Stimulated activated CD4-positive, alpha-beta T cell treated with anti-CD3 and anti-CD28 coated beads, Interleukin-1b, Interleukin-23, amount 100 ng/mL, for 4 hours (primary cell): Measurements from ENCODE around the gene RASSF7.

Experiments
- DNase-seq, 2 donors: peaks; one replicate each; pipeline ENCODE4 v3.0.0-alpha.2; 2020; ENCODE audit warnings: low read depth in 2 of 2

RASSF7 gene

DNA sequence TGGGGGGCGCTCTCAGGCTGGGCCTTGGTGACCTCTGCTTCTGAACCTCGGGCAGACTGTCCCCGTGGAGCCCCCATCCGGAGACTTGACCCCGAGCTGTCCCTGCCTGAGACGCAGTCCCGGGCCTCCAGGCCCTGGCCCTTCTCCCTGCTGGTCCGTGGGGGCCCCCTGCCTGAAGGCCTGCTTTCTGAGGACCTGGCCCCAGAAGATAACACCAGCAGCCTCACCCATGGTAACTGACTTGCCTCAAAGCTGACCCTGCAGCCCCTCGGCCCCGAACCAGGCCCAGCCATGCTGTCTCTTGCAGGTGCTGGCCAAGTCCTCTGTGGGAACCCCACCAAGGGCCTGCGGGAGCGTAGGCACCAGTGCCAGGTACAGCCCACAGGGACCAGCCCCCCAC, 9.2 kb upstream of the RASSF7 start:
- DNase-seq, result no peak

DNA sequence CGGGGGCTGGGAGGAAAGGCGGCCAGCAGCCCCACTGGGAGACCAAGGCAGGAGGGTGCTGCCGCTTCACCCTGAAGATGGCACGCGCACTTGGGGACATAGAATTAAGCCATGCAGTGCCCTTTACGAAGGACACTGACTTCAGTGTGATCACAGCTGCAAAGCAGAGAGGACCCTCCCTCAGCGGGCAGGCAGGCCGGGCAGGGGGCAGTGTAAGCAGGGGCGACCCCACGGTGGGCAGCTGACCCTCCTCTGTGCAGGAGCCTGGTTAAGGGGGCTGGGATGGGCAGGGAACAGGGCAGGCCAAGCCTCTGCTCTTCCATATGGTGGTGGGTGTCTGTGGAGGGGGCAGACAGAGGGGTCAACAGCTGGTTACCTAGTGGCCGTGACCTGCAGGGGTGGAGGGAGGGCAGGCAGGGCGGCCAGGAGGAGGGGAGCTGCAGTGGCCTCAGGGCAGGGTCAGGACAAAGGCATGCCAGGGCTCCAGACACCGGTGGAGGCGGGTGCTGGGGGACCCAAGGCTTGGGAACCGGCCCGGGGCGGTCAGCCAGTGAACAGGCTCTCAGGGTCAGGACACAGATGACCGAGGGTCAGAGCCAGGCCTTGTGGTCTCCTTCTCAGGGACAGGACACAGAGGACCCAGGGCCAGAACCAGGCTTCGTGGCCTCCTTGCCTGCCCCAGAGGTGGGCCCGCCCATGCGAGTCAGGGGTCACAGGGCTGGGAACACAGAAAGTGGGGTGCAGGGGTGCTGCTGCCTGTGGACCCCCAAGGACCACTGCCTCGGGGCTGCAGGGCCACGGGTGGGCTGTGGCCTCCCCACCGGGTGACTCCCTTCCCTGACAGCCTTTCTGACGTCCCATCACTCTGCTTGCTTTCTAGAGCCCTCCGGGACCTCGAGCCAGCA, 7.4 kb upstream of the RASSF7 start:
- no peak for DNase-seq

DNA sequence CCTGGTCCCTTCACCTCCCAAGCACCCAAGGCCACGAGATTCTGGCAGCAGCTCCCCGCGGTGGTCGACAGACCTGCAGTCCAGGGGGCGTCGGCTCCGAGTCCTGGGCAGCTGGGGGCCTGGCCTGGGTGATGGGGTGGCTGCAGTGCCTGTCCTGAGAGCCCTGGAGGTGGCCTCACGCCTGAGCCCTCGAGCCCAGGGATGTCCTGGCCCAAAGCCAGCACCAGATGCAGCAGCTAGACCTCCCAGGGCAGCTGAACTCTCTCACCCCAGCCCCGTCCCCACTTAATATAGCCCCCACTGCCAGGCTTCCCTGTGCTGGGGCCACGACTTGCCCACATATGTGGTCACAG, 6.8 kb upstream of the RASSF7 start:
- no peak for DNase-seq

GRCh38 chr11:554428-555226, 6.1 kb upstream of the RASSF7 start:
- peak; percentile 76 to 80 for DNase-seq

- no peak for DNase-seq
These were observed 5.5 kb upstream of the RASSF7 start for GRCh38 chr11:555227-555779.

DNA sequence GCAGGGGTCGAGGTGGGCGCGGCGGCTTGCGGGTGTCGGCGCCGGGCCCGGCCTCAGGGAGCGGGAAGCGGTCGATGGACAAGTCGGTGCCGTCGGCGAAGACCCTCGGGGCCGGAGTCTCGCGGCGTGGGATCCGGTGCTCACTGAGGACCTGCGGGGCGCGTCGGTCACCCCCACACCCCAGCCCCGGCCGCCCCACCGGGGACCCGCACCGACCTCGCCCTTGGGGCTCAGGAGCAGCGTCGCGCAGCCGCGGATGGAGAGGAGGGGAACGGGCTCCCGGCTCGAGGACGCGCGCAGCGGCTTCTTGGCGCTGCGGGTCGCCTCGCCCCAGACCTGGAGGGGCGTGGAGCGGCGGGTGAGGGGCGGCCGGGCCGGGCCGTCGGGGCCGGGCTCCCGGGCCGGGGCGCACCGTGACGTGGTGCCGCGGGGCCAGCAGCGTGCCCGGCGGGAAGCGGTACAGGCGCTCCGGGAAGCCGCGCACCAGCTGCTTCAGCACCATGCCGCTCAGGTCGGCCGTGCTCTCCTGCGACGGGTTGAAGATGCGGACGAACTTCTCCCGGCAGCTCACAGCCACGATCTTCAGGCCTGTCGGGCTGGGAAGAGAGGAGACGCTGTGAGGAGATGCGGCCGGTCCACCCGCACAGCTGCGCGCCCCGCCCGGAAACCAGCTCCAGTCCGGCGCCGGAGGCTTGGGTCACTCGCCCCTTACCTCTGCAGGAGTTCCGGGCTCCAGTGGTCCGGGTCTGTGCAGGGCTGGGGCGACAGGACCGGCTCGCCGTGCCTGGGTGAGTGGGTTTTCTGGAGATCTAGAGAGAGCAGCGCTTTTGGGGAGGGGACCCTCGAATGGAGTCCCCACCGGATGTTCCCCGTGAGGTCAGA, 4.7 kb upstream of the RASSF7 start:
- no peak for DNase-seq

DNA sequence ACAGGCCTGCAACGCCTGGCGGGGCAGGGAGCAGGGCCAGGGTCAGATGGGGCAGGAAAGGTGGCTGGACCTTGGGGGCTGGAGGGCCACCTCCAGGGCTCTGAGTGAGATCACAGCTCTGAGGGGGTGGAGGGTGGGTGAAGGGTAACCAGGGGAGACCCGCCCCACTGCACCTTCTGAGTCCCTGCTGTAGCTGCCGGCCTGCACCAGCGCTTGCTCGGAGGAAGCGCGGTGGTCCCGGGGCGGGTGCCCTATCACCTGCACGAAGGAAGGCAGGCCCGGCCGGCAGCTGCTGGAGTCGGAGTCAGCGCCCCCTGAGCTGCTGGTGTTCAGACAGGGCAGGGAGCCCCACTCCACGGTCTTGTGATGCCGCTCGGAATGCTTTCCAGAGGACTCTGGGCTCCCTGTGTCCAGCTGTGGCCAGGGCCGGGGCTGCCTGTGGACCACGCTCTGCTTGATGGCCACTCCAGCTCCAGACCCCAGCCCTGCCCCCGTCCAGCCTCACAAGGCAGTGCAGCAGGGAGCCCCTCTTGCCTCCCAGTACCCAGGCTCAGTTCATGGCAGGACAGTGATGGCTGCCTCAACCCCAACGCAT, 4.0 kb upstream of the RASSF7 start:
- DNase-seq, result no peak

DNA sequence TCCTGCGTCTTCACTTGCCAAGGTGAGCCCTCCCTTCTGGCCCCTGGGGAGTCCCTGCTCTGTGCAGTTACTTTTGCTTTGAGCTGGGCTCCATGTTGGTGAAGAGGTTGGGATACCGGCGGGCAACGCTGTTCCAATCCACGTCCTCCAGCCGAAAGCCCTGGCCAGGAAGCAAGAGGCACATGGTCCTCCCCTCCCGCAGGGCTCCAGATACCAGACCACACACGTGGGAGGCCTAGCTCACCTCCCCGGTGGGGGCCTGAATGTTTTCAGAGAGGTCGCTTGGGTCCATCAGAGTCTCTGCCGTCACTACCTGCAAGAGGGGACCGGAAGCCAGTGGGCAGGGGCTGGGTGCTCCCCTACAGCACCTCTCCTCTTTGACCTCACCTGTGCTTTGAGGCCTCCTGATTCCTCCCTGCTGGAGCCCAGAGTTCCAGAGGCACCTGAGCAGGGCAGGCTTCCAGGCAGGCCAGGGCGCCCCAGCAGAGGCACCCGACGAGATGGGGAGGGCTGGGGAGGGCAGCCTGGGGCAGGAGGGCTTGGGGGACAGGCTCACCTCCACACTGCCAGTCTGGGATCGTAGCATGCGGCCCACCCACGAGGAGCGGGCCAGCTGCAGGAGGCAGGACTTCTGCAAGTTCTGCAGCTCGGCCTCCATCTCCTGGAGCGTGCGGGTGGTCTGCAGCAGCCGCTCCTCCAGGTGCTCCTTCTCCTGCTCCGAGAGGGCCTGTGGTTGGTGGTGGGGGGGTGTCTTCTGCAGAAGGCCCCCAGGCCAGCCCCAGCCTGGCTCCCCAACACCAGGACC, 3.2 kb upstream of the RASSF7 start:
- DNase-seq, result no peak

DNA sequence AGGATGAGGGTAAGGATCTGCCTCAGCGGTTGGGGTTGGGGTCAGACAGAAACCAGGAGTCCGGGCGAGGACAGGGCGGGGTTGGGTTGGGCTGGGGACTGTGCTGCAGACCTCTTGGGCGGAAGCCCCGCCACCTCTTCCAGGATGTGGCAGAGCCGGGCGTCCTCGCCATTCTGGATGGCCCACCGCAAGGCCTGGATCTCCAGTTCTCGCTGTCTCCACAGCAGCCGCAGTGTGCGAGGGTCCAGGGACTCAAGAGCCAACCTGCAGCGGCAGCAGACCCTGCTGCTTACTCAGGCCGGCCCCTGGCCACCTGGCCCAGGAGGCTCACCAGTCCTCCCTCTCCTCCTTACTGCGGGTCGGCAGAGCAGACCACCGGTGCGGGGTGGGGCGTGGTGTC, 2.3 kb upstream of the RASSF7 start:
- DNase-seq, result no peak

DNA sequence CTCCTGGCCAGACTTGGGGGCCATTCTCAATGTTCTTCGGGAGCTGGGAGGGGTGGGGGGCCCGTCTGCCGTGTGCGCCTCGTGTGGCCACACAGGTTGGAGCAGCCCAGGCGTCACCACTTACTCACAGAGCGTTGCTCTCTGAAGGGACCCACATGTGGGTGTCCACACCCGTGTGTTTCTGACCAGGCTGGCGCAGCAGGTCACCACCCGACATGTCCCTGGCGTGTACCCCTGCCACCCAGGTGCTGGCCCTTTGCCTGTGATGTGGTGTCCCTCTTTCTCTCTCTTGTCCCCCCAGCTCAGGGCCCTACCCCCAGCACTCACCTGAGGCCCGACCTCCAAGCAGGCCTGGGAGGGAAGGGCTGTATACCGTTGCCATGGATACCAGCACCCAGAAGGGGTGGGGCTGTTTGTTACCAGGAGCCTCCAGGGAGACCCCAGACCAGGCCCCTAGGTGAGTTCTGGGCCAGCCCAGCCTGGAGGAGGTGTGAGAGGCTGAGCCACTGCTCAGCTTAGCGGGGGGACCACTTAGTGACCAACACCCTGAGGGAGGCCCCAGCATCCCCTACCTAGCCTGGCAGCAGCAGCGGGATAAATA, 1.6 kb upstream of the RASSF7 start:
- DNase-seq, result no peak

DNA sequence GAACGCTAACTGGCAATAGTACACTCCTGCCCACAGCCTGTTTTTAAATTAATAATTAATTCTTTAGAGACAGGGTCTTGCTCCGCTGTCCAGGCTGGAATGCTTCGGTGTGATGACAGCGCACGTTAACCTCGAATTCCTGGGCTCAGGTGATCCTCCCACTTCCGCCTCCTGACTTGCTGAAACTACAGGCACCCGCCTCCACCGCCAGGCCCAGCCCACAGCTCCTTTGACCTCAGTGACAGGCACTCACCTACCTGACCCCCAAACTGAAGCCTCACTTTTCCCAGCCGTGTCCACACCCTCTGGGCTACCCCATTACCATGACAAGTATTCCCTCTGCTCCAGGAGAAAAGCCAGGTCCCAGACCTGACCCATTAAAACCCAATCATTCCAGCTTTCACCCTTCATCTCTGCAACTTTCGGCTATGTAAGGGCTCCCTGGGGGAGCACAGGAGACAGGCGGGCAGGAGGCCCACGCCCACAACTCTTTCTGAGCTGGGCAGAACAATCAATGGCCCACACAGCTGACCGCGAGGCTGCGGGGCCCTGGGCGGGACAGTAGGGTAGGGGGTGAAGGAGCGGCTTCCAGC, 962 bp upstream of the RASSF7 start:
- no peak for DNase-seq

GRCh38 chr11:561148-562003, 606 bp downstream of the RASSF7 start:
- no peak for DNase-seq

- DNase-seq, result no peak
These were observed 1.4 kb downstream of the RASSF7 start for GRCh38 chr11:562046-562645.

- no peak for DNase-seq
These were observed 2.5 kb downstream of the RASSF7 start for GRCh38 chr11:563066-563811.

DNA sequence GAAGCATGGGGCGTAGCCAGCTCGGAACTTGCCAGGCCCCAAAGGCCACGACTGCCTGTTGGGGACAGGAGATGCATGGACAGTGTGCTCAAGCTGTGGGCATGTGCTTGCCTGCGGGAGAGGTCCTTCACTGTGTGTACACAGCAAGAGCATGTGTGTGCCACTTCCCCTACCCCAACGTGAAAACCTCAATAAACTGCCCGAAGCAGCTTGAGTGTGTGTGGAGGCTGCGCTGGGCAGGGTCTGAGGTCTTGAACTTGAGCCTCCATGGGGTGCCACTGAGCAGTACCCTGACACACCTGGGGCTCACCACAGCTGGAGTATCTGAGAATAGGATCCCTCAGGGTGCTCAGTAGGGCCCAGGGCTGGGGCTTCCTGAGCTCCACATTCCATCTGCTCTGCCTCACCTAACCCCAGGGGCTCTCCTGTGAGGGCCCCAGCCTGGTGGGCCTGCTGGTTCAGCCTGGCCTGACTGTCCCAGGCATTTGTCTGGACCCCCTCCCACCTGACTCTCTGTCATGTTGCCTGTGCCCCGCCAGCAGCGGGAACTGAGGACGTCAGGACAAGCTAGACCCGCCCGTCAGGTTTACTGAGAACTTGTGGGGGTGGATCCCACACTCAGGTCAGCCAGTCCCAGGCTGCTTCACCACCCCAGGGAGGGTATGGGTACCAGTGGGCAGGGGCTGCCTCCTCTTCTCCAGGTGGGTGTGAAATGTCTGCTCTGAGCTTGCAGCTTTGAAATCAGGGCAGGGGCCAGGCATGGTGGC, 3.2 kb downstream of the RASSF7 start:
- DNase-seq, result no peak

- DNase-seq, result no peak
These were observed 5.2 kb downstream of the RASSF7 start for GRCh38 chr11:565921-566509.
